Gastrocnemius medialis (tissue), 4 donors: ENCODE results near the gene CHST15. TPM values are rescaled to one million over a fixed set of nuclear protein-coding genes. Genes with fewer than 3 reads are reported as not detected.
A peak's percentile ranks its signal among the peaks of the same experiment; 100 is the strongest.

Experiments used
- ATAC-seq, 2 donors: fragments of 150-250 bp; one replicate each; pipeline ENCODE4 v1.9.1; 2016
- DNase-seq, 2 donors: peaks; one replicate each; pipeline ENCODE4 v3.0.0-alpha.2; 2019
- H3K27ac ChIP-seq, 4 donors: fragments of 200-600 bp; sonication (generic); 1 replicate in 1 of 4; 2 replicates in 3 of 4; pipeline ENCODE4 v1.5.1; 2016 to 2018; ENCODE audit warnings: mild to moderate bottlenecking in 2 of 4, moderate library complexity in 1 of 4
- H3K27me3 ChIP-seq, 3 donors: fragments of 200-600 bp; sonication (generic) in 2 of 3; 1 replicate in 1 of 3; 2 replicates in 2 of 3; pipeline versions ENCODE4 v1.5.1 to v1.6.0; 2016 to 2019; ENCODE audit warnings: mild to moderate bottlenecking in 1 of 3, moderate library complexity in 1 of 3
- H3K36me3 ChIP-seq, 2 donors: fragments of 200-600 bp; sonication (generic) in 1 of 2; one replicate each; pipeline ENCODE4 v1.5.1; 2017 to 2018
- H3K4me1 ChIP-seq, 2 donors: fragments of 200-600 bp; sonication (generic) in 1 of 2; one replicate each; pipeline ENCODE4 v1.5.1; 2016 to 2017; ENCODE audit warnings: mild to moderate bottlenecking in 2 of 2
- H3K4me3 ChIP-seq, 4 donors: fragments of 200-600 bp; sonication (generic) in 3 of 4; 1 replicate in 1 of 4; 2 replicates in 3 of 4; pipeline ENCODE4 v1.5.1; 2016 to 2019; ENCODE audit warnings: mild to moderate bottlenecking in 2 of 4
- H3K9me3 ChIP-seq, 3 donors: fragments of 200-600 bp; sonication (generic) in 2 of 3; 1 replicate in 1 of 3; 2 replicates in 2 of 3; pipeline ENCODE4 v1.5.1; 2016 to 2019
- POLR2A ChIP-seq, 2 donors: fragments of 450-650 bp; IDR thresholded peaks; one replicate each; pipeline ENCODE4 v1.6.1; 2017; ENCODE audit warnings: antibody characterized with exemption in 2 of 2, mild to moderate bottlenecking in 2 of 2, moderate library complexity in 2 of 2
- in situ Hi-C, 4 donors: fragments of 200-750 bp; cut with MboI; loops; one replicate each; pipeline versions ENCODE4 v1.15.0 to v1.8.0; 2017; ENCODE audit warnings: low sequenced_read_pairs in 4 of 4
- intact Hi-C: fragments of 100-400 bp; cut with DNase I; formaldehyde crosslinking; loops from one replicate; pipeline ENCODE4 v1.15.1; 2023; ENCODE audit warnings: low total_unique reads
- total RNA-seq, 4 donors: library from RNA; depleted of rRNA; stranded (reverse); fragments of >200 nt; gene quantifications; one replicate each; pipeline versions ENCODE4 v1.1.0 to v1.2.3, GENCODE V29; 2016
- TF ChIP-seq, protein P1 (sequence below), 5 experiments: fragments of 450-650 bp in 3 of 5; fragments of 200-600 bp in 2 of 5; sonication (generic) in 2 of 5; IDR thresholded peaks in 4 of 5; conservative IDR thresholded peaks in 1 of 5; 1 replicate in 4 of 5; 2 replicates in 1 of 5; pipeline ENCODE4 v1.5.1; 2016 to 2019; ENCODE audit warnings: antibody characterized with exemption in 5 of 5, mild to moderate bottlenecking in 3 of 5, moderate library complexity in 3 of 5

CHST15 gene
- total RNA-seq, 4 donors from 2014 or later: 9.0 to 32.2 (median 20.3) TPM

GRCh38 chr10:124032971-124033886, 60.2 kb downstream of the CHST15 start:
- H3K4me1 ChIP-seq: peaks cover 0 to 3% of the 10 kb centered on the region in 2 donors
- intact Hi-C loops: no loop called here
- ATAC-seq: peak in 1 of 2 donors; percentile 39

GRCh38 chr10:124032087-124032935, 61.1 kb downstream of the CHST15 start:
- DNase-seq: no peak
- no peak overlapping the region for H3K4me3 ChIP-seq
- H3K9me3 ChIP-seq: no peaks in the 10 kb centered on the region
- peaks cover 0 to 3% of the 10 kb centered on the region in 2 donors for H3K4me1 ChIP-seq
- no peaks in the 10 kb centered on the region for H3K27me3 ChIP-seq
- in situ Hi-C loops (no loop called here), intact Hi-C loops (no loop called here)
- TF ChIP-seq, protein P1, sequence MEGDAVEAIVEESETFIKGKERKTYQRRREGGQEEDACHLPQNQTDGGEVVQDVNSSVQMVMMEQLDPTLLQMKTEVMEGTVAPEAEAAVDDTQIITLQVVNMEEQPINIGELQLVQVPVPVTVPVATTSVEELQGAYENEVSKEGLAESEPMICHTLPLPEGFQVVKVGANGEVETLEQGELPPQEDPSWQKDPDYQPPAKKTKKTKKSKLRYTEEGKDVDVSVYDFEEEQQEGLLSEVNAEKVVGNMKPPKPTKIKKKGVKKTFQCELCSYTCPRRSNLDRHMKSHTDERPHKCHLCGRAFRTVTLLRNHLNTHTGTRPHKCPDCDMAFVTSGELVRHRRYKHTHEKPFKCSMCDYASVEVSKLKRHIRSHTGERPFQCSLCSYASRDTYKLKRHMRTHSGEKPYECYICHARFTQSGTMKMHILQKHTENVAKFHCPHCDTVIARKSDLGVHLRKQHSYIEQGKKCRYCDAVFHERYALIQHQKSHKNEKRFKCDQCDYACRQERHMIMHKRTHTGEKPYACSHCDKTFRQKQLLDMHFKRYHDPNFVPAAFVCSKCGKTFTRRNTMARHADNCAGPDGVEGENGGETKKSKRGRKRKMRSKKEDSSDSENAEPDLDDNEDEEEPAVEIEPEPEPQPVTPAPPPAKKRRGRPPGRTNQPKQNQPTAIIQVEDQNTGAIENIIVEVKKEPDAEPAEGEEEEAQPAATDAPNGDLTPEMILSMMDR (IDR thresholded peaks at IDR 0.05 in 4 of 5, conservative IDR thresholded peaks at IDR 0.05 in 1 of 5): no peak
- no peak for TF ChIP-seq POLR2A (IDR thresholded peaks at IDR 0.05)
- no peaks in the 10 kb centered on the region for H3K36me3 ChIP-seq
- ATAC-seq: no peak
- H3K27ac ChIP-seq: no peak overlapping the region

More at GRCh38 chr10:124032971-124033886, 60.2 kb downstream of the CHST15 start:
- in situ Hi-C loops: no loop called here
- Histone ChIP-seq H3K27me3 (no peaks in the 10 kb centered on the region), H3K36me3 (no peaks in the 10 kb centered on the region), H3K27ac (no peak overlapping the region), H3K9me3 (no peaks in the 10 kb centered on the region), H3K4me3 (no peak overlapping the region)
- TF ChIP-seq, protein P1 (IDR thresholded peaks at IDR 0.05 in 4 of 5, conservative IDR thresholded peaks at IDR 0.05 in 1 of 5): no peak
- no peak for TF ChIP-seq POLR2A (IDR thresholded peaks at IDR 0.05)
- no peak for DNase-seq

DNA sequence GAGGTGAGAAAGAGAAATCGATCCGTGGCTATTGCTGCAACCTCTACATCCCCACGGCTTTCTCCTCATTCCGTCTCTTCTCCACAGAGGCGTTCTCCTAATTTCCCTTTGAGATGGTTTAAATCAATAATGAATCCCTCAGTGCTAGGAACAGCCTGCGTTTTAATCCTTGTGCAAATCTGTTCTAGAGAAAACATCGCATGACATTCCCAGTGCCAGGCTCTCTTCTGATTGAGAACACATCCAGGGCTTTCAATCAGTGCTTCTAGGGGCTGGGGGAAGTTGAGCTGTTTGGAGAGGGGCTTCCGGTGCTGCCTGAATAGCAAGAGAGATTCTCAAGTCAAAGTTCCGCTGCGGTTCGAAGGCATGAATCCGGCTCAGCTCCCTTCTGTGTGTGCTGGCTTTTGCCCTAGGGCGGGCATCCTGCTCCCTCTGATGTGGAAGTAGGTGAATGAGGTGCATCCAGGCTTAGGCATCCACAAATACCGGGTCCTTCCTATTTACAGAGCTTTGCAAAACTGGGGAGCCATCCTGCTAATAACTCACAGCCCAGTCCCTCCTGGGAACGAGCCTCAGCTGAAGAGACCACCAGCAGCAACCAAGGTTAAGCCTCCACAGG, 62.8 kb downstream of the CHST15 start:
- H3K4me3 ChIP-seq: no peak overlapping the region
- no peak for DNase-seq
- intact Hi-C loops (no loop called here), in situ Hi-C loops (no loop called here)
- ATAC-seq: no peak
- no peaks in the 10 kb centered on the region for H3K27me3 ChIP-seq
- H3K36me3 ChIP-seq: no peaks in the 10 kb centered on the region
- peaks cover 0 to 8% of the 10 kb centered on the region in 2 donors for H3K4me1 ChIP-seq
- TF ChIP-seq POLR2A (IDR thresholded peaks at IDR 0.05): no peak
- TF ChIP-seq, protein P1 (IDR thresholded peaks at IDR 0.05 in 4 of 5, conservative IDR thresholded peaks at IDR 0.05 in 1 of 5): no peak
- H3K27ac ChIP-seq: no peak overlapping the region
- no peaks in the 10 kb centered on the region for H3K9me3 ChIP-seq

- H3K4me1 ChIP-seq: peaks cover 0 to 8% of the 10 kb centered on the region in 2 donors
- H3K36me3 ChIP-seq: no peaks in the 10 kb centered on the region
Observed at GRCh38 chr10:124030061-124030460, 63.3 kb downstream of the CHST15 start.

More at GRCh38 chr10:124030061-124030460, 63.3 kb downstream of the CHST15 start:
- no peaks in the 10 kb centered on the region for H3K9me3 ChIP-seq
- TF ChIP-seq, protein P1 (IDR thresholded peaks at IDR 0.05 in 4 of 5, conservative IDR thresholded peaks at IDR 0.05 in 1 of 5): no peak
- no peak for TF ChIP-seq POLR2A (IDR thresholded peaks at IDR 0.05)
- no peak for DNase-seq
- no peak overlapping the region for H3K4me3 ChIP-seq
- no peak for ATAC-seq
- no peaks in the 10 kb centered on the region for H3K27me3 ChIP-seq
- intact Hi-C loops: no loop called here
- in situ Hi-C loops: no loop called here
- H3K27ac ChIP-seq: no peak overlapping the region
